DND-41 (cell line): ENCODE data around the gene ZNF566.
"Not testable (repeated sequence)": the region's sequence is repeated elsewhere in the genome, so short reads cannot be mapped to it uniquely, and the experiment has no call there.

Experiments used
- ATAC-seq: fragments of 200-7000 bp; cut with Tn5 transposase; 3 replicates; pipeline ENCODE4 v1.9.1; 2021; ENCODE audit warnings: low read depth; ENCODE audit not compliant: insufficient read depth
- DNase-seq: peaks from one replicate; pipeline ENCODE4 v3.0.0-alpha.2; 2020
- H2AFZ ChIP-seq: 2 replicates; pipeline ENCODE4 v1.6.0; 2012; ENCODE audit warnings: low read depth, low read length
- H3K27ac ChIP-seq: 2 replicates; pipeline ENCODE4 v1.5.1; 2012; ENCODE audit warnings: low read length, inconsistent platforms
- H3K27me3 ChIP-seq: fragments of 200-600 bp; sonication (generic); 2 replicates; pipeline ENCODE4 v1.6.0; 2012; ENCODE audit warnings: low read length, mild to moderate bottlenecking, inconsistent platforms; ENCODE audit not compliant: insufficient read depth, poor library complexity
- H3K36me3 ChIP-seq: 2 replicates; pipeline ENCODE4 v1.5.1; 2012; ENCODE audit warnings: low read length, inconsistent platforms; ENCODE audit not compliant: insufficient read depth
- H3K4me1 ChIP-seq: 2 replicates; pipeline ENCODE4 v1.5.1; 2012; ENCODE audit warnings: mild to moderate bottlenecking, low read length; ENCODE audit not compliant: insufficient read depth
- H3K4me2 ChIP-seq: 2 replicates; pipeline ENCODE4 v1.6.0; 2012; ENCODE audit warnings: mild to moderate bottlenecking, moderate library complexity, low read length, inconsistent platforms; ENCODE audit not compliant: insufficient read depth
- H3K4me3 ChIP-seq, 2 experiments: fragments of 200-600 bp in 1 of 2; shearing (Covaris generic) in 1 of 2; 2 replicates each; pipeline ENCODE4 v1.5.1; 2012 to 2016; ENCODE audit warnings: inconsistent platforms in 2 of 2, low read length in 2 of 2, mild to moderate bottlenecking in 2 of 2, low read depth in 1 of 2, moderate library complexity in 1 of 2
- H3K79me2 ChIP-seq: 2 replicates; pipeline ENCODE4 v1.6.0; 2012; ENCODE audit warnings: low read length, inconsistent platforms; ENCODE audit not compliant: insufficient read depth
- H3K9ac ChIP-seq: 2 replicates; pipeline ENCODE4 v1.6.0; 2012; ENCODE audit warnings: low read depth, mild to moderate bottlenecking, inconsistent platforms, low read length, moderate library complexity
- H3K9me3 ChIP-seq: 2 replicates; pipeline ENCODE4 v1.5.1; 2012; ENCODE audit warnings: low read length, moderate library complexity, mild to moderate bottlenecking, inconsistent platforms; ENCODE audit not compliant: insufficient read depth, severe bottlenecking
- H4K20me1 ChIP-seq: 2 replicates; pipeline ENCODE4 v1.6.0; 2012; ENCODE audit warnings: low read length; ENCODE audit not compliant: insufficient read depth
- EZH2 ChIP-seq: IDR thresholded peaks from 3 replicates; pipeline ENCODE4 v1.6.1; 2012; ENCODE audit warnings: borderline replicate concordance, low read depth, mild to moderate bottlenecking, moderate library complexity, low read length, inconsistent platforms; ENCODE audit not compliant: severe bottlenecking
- TF ChIP-seq, protein P1 (sequence below): IDR thresholded peaks from 2 replicates; pipeline ENCODE4 v1.5.1; 2012; ENCODE audit warnings: borderline replicate concordance, low read length, moderate library complexity, mild to moderate bottlenecking; ENCODE audit not compliant: poor library complexity, severe bottlenecking; ENCODE audit errors: extremely low read depth

The ZNF566 gene

DNA sequence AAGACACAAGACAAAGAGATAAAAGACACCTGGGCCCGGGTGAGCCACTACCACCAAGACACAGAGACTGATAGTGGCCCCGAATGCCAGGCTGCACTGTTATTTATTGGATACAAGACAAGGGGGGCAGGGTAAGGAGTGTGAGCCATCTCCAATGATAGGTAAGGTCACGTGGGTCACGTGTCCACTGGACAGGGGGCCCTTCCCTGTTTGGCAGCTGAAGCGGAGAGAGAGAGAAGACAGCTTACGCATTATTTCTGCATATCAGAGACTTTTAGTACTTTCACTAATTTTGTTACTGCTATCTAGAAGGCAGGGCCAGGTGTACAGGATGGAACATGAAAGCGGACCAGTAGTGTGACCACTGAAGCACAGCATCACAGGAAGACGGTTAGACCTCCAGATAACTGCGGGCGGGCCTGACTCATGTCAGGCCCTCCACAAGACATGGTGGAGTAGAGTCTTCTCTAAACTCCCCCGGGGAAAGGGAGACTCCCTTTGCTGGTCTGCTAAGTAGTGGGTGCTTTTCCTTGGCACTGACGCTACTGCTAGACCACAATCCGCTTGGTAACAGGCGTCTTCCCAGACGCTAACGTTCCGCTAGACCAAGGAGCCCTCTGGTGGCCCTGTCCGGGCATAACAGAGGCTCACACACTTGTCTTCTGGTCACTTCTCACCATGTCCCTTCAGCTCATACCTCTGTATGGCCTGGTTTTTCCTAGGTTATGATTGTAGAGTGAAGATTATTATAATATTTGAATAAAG, 3.5 kb upstream of the ZNF566 start:
- not testable (repeated sequence) for H3K4me3 ChIP-seq, H3K27ac ChIP-seq, ATAC-seq, H4K20me1 ChIP-seq, H3K27me3 ChIP-seq, H3K4me2 ChIP-seq, H3K9ac ChIP-seq, H2AFZ ChIP-seq, H3K9me3 ChIP-seq, H3K36me3 ChIP-seq
- peaks cover 17% of the 10 kb centered on the region for H3K79me2 ChIP-seq
- peaks cover 18% of the 10 kb centered on the region for H3K4me1 ChIP-seq
- TF ChIP-seq, protein P1, sequence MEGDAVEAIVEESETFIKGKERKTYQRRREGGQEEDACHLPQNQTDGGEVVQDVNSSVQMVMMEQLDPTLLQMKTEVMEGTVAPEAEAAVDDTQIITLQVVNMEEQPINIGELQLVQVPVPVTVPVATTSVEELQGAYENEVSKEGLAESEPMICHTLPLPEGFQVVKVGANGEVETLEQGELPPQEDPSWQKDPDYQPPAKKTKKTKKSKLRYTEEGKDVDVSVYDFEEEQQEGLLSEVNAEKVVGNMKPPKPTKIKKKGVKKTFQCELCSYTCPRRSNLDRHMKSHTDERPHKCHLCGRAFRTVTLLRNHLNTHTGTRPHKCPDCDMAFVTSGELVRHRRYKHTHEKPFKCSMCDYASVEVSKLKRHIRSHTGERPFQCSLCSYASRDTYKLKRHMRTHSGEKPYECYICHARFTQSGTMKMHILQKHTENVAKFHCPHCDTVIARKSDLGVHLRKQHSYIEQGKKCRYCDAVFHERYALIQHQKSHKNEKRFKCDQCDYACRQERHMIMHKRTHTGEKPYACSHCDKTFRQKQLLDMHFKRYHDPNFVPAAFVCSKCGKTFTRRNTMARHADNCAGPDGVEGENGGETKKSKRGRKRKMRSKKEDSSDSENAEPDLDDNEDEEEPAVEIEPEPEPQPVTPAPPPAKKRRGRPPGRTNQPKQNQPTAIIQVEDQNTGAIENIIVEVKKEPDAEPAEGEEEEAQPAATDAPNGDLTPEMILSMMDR, result peak; percentile 52
- peak; percentile 34 for DNase-seq

DNA sequence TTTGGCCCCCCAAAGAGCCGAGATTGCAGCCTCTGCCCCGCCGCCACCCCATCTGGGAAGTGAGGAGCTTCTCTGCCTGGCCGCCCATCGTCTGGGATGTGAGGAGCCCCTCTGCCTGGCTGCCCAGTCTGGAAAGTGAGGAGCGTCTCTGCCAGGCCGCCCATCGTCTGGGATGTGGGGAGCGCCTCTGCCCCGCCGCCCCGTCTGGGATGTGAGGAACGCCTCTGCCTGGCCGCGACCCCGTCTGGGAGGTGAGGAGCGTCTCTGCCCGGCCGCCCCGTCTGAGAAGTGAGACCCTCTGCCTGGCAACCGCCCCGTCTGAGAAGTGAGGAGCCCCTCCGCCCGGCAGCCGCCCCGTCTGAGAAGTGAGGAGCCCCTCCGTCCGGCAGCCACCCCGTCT, 1.5 kb upstream of the ZNF566 start:
- H3K79me2 ChIP-seq, result peaks cover 36% of the 10 kb centered on the region
- H3K4me1 ChIP-seq, result peaks cover 27% of the 10 kb centered on the region
- not testable (repeated sequence) for H3K27me3 ChIP-seq, DNase-seq, H4K20me1 ChIP-seq, H3K36me3 ChIP-seq, ATAC-seq, H3K9me3 ChIP-seq
- H2AFZ ChIP-seq, result 0 out of 2 replicates have a peak overlapping the region, but pooled peaks have one; percentile 8
- H3K4me3 ChIP-seq, result peak overlapping the region in 1 of 2 experiments; percentile 53; a peak in 2 of 4 replicates
- H3K4me2 ChIP-seq, result peak overlapping the region; percentile 53
- H3K9ac ChIP-seq, result peak overlapping the region; percentile 87
- H3K27ac ChIP-seq, result peak overlapping the region; percentile 55; the same call in 1 of the 2 replicates

DNA sequence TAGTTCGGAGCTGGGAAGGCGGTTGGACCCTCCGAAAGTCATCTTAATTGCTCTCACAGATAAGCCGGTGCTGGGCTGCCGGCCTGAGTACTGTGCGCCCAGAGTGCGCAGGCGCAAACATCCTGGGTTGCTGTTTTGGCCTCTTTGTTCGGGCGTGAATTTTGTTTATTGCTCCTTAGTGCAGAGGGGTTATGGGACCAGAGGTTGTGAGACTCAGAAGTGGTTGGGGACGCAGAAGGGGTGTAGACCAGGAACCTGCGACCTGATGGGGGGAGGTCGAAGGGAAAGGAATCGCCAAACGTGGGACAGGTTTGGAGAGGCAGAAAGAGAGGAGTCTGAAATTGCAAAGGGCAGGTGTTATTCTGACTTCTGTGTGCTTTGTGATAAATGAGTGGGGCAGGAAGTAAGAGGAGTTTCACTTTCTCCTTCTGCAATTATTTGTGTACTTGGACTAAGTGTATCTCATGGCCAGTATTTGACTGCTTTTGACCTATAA, 607 bp upstream of the ZNF566 start:
- Histone ChIP-seq H3K79me2 (peaks cover 44% of the 10 kb centered on the region), H3K27ac (peak overlapping the region; percentile 98), H3K4me1 (peaks cover 27% of the 10 kb centered on the region), H3K27me3 (no peaks in the 10 kb centered on the region), H3K9me3 (no peaks in the 10 kb centered on the region), H3K4me2 (peak overlapping the region; percentile 79), H3K9ac (peak overlapping the region; percentile 87), H3K4me3 (peak overlapping the region; percentile 54 to 83), H2AFZ (peak overlapping the region; percentile 93), H4K20me1 (no peaks in the 10 kb centered on the region), H3K36me3 (0 out of 2 replicates have a peak, but pooled peaks cover 4% of the 10 kb centered on the region)
- ATAC-seq, result peak; percentile 79
- peak; percentile 89 for DNase-seq
- TF ChIP-seq, protein P1, result no peak
- TF ChIP-seq EZH2, result no peak

- Histone ChIP-seq H3K27me3 (no peaks in the 10 kb centered on the region), H3K4me3 (peak overlapping the region; percentile 54 to 83; a peak in 3 of 4 replicates), H4K20me1 (no peaks in the 10 kb centered on the region), H3K4me2 (peak overlapping the region; percentile 79), H3K79me2 (peaks cover 53% of the 10 kb centered on the region), H2AFZ (peak overlapping the region; percentile 93), H3K9ac (peak overlapping the region; percentile 87), H3K4me1 (peaks cover 27% of the 10 kb centered on the region), H3K27ac (peak overlapping the region; percentile 98), H3K36me3 (0 out of 2 replicates have a peak, but pooled peaks cover 4% of the 10 kb centered on the region), H3K9me3 (no peaks in the 10 kb centered on the region)
- TF ChIP-seq EZH2, result no peak
- TF ChIP-seq, protein P1, result peak; percentile 43
- peak; percentile 11 for ATAC-seq
- DNase-seq, result peak; percentile 60
Observed at GRCh38 chr19:36488846-36489117, 579 bp downstream of the ZNF566 start.
